HuH-7 (cell line): Measurements from ENCODE around the gene SH2B3.

ENCODE experiments used
- DNase-seq: peaks from one replicate; pipeline ENCODE4 v3.0.0; 2011; ENCODE audit warnings: low spot score

SH2B3 gene

GRCh38 chr12:111428728-111429175 is 23.0 kb downstream of the SH2B3 start:
- DNase-seq, result no peak

GRCh38 chr12:111429828-111430432 is 24.2 kb downstream of the SH2B3 start:
- DNase-seq, result no peak

DNA sequence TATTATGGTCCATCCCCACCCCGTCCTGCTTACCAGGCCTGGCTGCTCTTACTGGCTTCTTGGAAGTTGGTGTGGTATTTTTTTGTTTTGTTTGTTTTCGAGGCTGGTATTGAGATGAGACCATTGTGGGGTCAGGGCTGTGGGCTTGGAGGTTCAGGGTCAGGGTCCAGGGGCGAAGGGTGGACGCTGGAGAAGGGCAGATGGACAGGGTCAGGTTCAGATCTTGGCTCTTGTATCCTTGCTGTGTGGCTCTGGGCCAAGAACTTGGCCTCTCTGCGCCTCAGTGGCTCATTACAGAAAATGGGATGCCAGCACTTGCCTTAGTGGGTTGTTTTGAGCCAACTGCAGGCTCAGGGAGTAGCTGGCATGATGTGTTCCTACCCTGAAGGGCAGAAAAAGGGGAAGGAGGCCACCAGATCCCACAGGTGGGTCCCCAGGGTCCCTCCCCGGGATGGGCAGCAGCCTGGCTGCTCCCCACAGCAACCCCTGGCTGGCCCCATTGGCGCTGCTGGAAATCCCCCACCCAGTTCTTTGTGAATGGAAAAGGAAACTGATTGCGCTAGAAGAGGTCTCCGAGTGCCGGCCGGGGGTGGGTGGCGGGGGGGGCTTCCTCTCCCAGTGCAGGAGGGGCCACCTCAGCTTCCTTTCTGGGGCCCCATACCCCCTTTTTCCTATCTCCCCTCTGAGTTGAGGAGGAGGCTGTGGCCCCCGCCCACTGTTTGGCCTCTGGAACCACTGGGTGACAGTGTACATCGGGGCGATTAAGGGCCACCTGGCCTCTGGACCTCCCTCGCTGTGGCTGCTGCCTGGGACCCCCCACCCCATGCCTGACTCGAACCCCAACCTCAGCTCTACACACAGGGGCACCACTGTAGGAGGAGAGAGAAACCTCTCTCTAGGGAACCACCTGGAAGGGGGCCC is 25.0 kb downstream of the SH2B3 start:
- DNase-seq, result no peak

DNA sequence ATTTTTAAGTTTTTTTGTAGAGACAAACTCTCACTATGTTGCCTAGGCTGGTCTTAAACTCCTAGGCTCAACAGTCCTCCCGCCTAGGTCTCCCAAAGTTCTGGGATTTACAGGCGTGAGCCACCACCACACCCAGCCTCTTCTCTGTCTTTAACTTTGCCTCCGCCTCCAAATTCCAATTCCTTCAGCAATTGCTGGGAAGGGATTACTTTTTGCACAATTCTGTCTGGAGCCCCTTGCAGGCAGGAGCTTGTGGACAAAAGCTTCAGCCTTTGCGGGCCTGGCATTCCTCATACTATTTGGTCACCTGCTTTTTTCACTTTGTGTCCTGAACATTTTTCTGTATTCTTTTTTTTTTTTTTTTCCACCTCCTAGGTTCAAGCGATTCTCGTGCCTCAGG is 26.0 kb downstream of the SH2B3 start:
- DNase-seq, result no peak

- DNase-seq, result no peak
Measured at GRCh38 chr12:111434049-111434448, 28.3 kb downstream of the SH2B3 start.

DNA sequence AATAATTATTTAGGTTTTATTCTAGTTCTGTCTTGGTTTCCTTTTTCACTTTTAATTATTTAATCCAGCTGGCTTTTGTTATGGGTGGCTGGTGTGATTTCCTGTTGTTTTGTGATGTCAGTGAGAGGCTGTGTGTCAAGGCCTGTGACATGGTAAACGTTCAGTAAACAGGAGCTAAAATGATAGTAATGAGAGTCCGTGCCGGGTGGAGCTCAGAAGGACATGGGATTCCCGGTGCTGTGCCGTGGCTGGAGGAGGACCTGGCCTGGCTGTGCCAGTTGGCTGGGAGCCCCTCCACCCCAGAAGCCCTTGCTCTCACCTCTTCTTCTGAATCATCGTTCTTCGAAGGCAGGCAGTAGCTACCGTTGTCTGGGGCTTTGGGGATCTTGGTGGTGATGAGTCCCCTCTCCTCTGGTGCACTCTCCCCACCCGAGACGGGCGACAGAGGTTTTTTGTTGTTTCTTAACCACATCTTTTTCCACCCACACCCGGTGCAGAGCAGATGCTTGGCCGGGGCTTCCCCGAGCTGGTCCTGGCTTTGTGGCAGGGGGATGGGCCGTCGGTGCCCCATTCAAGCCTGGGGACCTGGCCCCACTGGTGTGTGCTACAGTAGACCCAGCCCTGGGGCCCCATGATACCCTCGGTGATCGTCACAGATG is 29.1 kb downstream of the SH2B3 start:
- DNase-seq, result no peak

GRCh38 chr12:111435661-111436201 is 30.0 kb downstream of the SH2B3 start:
- DNase-seq, result no peak

- DNase-seq, result no peak
Measured at GRCh38 chr12:111436266-111436665, 30.5 kb downstream of the SH2B3 start.

- DNase-seq, result no peak
Measured at GRCh38 chr12:111436811-111437210, 31.1 kb downstream of the SH2B3 start.

DNA sequence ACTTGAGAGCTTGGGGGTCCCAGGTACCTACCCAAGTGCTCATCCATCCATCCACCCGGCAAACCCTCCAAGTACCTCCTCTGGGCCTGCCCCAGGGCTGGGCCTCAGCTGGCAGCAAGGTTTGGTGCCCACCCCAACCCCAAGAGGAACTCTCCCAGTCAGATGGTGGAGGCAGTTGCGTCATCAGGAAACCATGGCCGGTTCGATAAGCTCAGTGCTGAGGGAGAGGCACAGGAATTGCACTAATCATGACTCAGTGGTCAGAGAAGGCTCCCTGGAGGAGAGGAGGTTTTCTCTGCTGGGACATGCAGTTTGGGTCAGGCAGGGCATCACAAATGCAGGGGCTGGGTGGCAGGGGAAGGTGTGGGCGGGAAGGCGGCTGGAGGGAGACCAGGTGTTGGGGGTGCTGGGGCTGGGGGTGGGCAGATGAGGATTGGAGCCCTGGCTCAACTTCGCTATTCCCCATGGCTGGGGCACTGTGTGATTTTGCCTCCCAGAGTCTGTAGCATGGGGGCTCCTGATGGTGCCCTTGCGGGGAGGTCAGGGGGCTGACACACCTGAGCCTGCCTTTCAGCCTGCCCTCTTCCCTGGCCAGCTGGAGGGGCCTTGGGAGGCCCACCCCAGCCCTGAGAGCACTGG is 32.2 kb downstream of the SH2B3 start:
- no peak for DNase-seq

DNA sequence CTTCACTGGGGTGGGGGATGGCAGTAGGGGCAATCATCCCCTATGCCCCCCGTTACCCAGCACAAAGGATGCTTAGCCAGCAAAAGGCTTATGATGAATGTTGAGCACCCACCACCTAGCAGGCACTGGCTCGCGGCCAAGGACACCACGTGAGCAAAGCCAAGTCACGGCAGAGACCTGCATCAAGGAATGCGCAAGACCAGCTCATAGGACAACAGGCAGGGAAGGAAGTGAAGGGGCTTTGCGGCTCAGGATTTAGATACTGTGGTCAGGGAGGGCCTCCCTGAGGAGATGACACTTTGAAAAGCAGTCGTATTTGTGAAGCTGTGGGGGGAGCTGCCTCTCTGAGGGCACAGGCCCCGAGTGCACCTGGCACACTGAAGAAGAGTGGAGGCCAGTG is 32.8 kb downstream of the SH2B3 start:
- DNase-seq, result no peak

DNA sequence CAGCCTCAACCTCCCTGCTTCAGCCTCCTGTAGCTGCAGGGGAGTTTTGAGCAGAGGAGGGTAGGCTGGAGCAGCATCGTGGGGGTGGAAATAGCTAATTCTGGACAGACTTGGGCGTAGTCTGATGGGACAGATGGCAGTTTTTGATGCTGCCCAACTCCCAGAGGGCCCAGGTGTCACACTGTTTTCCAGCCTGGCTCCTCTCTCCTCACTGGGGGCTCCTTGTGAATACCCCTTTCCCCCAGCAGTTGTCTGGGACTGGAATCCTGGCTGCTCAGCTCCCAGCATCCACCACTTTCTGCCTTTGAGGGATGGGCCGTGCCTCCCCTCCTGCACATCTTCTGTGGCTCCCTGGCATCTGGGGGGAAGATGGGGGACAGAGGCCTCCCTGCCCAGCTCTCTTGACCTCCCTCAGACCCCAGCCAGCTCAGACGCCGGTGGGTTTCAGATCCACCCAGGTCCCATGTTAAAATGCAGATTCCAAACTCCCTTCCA is 34.0 kb downstream of the SH2B3 start:
- DNase-seq, result no peak

- no peak for DNase-seq
Measured at GRCh38 chr12:111440152-111440551, 34.4 kb downstream of the SH2B3 start.

GRCh38 chr12:111440631-111441030 is 34.9 kb downstream of the SH2B3 start:
- DNase-seq, result no peak

DNA sequence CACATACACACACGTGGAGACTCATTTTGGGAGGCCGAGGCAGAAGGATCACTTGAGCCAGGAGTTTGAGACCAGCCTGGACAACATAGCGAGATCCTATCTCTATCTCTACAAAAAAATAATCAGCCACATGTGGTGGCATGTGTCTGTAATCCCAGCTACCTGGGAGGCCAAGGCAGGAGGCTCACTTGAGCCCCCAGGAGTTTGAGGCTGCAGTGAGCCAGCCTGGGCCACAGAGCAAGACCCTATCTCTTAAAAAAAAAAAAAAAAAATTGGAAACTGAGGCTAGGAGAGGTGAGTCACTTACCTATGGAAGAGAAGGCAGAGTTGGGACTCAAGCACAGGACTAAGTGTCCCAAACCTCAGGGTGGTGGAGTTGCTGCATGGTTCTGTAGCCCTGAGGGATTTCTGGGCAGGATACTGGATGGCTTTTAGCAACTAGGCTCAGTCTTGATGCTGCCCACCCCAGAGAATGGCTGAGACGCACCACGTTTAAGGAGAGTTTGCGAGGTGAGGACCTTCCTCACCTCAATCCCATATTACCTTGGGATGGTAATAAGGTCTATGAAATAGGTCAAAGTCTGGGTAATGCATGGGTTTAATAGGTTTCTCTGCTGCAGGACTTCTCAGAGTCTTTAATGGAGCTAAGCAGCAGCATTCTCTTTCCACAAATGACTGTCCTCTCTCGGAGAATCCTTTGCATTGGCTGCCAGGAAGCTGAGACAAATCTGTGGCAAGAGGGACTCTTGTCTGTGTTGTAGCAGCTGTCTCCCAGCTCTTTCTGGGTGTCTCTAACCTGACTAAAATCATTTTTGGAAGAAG is 35.6 kb downstream of the SH2B3 start:
- no peak for DNase-seq

DNA sequence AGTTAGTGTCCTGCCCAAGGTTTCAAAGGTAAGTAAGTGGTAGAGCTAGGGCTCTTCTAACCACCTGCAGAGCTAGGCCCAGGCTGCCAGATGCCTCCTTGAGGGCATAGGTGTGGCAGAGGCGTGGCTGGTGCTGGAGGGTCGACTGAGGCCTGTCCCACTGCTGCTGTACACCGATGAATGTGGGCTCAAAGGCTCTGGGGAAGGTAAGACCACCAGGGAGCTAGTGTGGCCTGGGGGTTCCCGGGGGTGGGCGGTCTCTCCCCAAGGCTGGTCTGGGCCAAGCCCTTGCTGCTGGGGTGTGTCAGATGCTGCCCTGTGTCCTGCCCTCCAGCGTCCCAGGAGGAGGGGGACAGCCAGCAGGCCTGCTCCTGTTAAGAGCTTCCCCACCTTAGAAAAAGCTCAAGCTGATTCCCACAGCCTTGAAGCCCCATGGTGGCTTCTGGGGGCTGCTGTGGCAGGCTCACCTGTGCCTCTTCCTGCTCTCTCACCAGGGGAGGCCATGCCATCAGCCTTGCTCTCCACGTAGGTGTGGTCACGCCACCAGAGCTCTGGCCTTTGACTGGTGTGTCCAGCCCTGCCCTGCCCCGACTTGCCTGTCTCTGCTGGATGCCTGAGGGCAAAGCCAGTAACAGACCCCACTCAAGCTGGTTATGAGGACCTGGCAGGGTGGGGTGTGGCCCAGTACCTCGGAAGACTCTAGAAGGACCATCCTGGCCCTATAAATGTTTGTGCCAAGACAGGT is 36.8 kb downstream of the SH2B3 start:
- no peak for DNase-seq

- DNase-seq, result no peak
Measured at GRCh38 chr12:111443086-111443485, 37.4 kb downstream of the SH2B3 start.

DNA sequence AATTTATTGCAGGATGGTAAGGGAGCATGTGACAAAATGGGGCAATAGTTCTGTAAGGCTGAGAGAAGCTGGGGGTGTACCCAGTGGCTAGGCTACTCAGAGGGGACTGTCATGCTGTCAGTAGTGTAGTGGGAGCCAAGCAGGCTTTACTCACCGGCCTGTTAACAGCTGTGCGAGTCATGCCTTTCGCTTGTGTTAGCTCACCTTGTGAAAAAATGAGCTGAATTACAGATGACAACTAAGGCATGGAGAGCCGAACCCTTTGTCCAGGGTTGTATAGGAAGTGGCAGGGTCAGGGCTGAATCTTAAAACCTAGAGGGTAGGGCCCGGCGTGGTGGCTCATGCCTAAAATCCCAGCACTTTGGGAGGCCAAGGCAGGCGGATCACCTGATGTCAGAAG is 37.9 kb downstream of the SH2B3 start:
- DNase-seq, result no peak

GRCh38 chr12:111444314-111444924 is 38.7 kb downstream of the SH2B3 start:
- no peak for DNase-seq
